Measurements from ENCODE around the gene MYH3.

Gene MYH3

DNA sequence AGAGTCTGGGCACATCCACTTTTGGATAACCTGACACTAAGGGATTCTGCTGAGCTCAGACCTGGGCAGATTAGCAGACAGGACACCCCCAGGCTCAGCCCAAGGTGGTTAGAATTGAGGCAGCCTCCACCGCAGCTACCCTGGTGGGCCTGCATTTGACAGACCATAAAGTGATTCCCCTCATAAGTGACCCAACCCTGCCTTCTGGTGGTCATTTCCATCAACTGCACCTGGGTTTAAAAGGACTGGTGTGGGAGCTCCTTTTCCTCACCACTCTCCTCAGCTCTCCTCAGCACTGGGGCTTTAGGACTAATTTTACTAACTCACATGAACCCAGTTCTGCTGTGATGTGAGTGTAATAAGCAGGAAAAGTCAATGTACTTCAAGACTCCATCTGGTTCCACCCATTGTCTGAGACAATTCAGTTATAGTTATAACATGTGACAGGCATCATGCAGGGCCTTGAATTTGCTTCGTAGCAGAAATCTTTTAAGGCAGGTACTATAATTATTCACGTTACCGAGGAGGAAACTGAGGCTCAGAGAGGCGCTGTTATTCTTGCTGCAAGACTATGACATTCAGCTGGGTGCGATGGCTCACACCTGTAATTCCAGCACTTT is 42.5 kb downstream of the MYH3 start:
- DNase-seq (ENCODE audit: low read depth in 1 of 2, low spot score in 1 of 2), result peak in 1 of 2 experiments; percentile 1
- Histone ChIP-seq H3K27ac (replicated peaks) (no peak overlapping the region), H3K4me3 (replicated peaks; ENCODE audit: insufficient read depth, low read length) (no peak overlapping the region), H3K27me3 (ENCODE audit: insufficient read depth, poor library complexity, severe bottlenecking) (no peaks in the 10 kb centered on the region)
- TF ChIP-seq POLR2AphosphoS5 (IDR thresholded peaks at IDR 0.05; ENCODE audit: low read depth) (no peak), SPI1 (IDR thresholded peaks at IDR 0.05; ENCODE audit: borderline replicate concordance, low read depth) (no peak), GABPA (IDR thresholded peaks at IDR 0.05; ENCODE audit: low read depth) (no peak)
- TF ChIP-seq, protein P1, sequence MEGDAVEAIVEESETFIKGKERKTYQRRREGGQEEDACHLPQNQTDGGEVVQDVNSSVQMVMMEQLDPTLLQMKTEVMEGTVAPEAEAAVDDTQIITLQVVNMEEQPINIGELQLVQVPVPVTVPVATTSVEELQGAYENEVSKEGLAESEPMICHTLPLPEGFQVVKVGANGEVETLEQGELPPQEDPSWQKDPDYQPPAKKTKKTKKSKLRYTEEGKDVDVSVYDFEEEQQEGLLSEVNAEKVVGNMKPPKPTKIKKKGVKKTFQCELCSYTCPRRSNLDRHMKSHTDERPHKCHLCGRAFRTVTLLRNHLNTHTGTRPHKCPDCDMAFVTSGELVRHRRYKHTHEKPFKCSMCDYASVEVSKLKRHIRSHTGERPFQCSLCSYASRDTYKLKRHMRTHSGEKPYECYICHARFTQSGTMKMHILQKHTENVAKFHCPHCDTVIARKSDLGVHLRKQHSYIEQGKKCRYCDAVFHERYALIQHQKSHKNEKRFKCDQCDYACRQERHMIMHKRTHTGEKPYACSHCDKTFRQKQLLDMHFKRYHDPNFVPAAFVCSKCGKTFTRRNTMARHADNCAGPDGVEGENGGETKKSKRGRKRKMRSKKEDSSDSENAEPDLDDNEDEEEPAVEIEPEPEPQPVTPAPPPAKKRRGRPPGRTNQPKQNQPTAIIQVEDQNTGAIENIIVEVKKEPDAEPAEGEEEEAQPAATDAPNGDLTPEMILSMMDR (IDR thresholded peaks at IDR 0.05; ENCODE audit: insufficient read depth, low read length), result peak; percentile 28
- TF ChIP-seq, protein P2, sequence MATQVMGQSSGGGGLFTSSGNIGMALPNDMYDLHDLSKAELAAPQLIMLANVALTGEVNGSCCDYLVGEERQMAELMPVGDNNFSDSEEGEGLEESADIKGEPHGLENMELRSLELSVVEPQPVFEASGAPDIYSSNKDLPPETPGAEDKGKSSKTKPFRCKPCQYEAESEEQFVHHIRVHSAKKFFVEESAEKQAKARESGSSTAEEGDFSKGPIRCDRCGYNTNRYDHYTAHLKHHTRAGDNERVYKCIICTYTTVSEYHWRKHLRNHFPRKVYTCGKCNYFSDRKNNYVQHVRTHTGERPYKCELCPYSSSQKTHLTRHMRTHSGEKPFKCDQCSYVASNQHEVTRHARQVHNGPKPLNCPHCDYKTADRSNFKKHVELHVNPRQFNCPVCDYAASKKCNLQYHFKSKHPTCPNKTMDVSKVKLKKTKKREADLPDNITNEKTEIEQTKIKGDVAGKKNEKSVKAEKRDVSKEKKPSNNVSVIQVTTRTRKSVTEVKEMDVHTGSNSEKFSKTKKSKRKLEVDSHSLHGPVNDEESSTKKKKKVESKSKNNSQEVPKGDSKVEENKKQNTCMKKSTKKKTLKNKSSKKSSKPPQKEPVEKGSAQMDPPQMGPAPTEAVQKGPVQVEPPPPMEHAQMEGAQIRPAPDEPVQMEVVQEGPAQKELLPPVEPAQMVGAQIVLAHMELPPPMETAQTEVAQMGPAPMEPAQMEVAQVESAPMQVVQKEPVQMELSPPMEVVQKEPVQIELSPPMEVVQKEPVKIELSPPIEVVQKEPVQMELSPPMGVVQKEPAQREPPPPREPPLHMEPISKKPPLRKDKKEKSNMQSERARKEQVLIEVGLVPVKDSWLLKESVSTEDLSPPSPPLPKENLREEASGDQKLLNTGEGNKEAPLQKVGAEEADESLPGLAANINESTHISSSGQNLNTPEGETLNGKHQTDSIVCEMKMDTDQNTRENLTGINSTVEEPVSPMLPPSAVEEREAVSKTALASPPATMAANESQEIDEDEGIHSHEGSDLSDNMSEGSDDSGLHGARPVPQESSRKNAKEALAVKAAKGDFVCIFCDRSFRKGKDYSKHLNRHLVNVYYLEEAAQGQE (IDR thresholded peaks at IDR 0.05; ENCODE audit: insufficient replicate concordance, low read depth), result no peak

DNA sequence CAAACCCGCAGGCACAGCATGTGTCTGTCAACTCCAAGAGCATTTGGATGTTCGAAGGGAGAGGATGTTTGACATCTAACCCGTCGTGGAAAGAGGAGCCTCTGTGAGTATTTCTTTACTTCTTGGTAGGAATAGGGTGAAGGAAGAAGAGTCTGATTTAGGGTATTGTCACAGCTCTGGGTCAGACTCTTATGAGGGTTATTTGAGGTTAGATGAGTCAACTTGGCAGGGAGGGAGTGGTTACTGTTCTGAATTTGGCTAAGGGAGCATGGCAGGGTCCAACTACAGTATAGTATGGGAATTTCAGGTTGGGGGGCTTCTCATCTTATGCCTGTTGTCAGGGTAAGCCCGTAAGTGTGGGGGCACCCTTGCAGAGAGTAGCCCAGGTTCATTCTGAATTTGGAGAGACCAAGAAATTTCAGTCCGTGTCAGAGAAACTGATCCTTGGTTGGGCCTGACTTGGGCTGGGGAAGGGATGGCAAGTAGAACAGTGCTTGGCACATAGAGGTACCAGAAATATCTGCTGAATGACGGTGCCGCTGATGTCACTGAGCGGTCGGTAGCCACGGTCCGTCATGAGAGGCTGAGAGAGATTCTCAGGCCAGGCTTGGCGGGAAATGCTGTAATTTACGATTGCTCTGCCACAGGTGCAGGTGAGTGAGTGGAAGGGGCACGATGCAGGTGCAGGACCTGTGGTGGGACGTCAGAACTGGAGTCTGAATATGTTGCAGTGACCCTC is 43.2 kb downstream of the MYH3 start:
- Histone ChIP-seq H3K27me3 (ENCODE audit: insufficient read depth, poor library complexity, severe bottlenecking) (no peaks in the 10 kb centered on the region), H3K4me3 (replicated peaks; ENCODE audit: insufficient read depth, low read length) (no peak overlapping the region), H3K27ac (replicated peaks) (no peak overlapping the region)
- TF ChIP-seq, protein P1 (IDR thresholded peaks at IDR 0.05; ENCODE audit: insufficient read depth, low read length), result no peak
- TF ChIP-seq, protein P2 (IDR thresholded peaks at IDR 0.05; ENCODE audit: insufficient replicate concordance, low read depth), result no peak
- TF ChIP-seq POLR2AphosphoS5 (IDR thresholded peaks at IDR 0.05; ENCODE audit: low read depth) (no peak), GABPA (IDR thresholded peaks at IDR 0.05; ENCODE audit: low read depth) (no peak), SPI1 (IDR thresholded peaks at IDR 0.05; ENCODE audit: borderline replicate concordance, low read depth) (no peak)
- no peak for DNase-seq (ENCODE audit: low read depth in 1 of 2, low spot score in 1 of 2)

DNA sequence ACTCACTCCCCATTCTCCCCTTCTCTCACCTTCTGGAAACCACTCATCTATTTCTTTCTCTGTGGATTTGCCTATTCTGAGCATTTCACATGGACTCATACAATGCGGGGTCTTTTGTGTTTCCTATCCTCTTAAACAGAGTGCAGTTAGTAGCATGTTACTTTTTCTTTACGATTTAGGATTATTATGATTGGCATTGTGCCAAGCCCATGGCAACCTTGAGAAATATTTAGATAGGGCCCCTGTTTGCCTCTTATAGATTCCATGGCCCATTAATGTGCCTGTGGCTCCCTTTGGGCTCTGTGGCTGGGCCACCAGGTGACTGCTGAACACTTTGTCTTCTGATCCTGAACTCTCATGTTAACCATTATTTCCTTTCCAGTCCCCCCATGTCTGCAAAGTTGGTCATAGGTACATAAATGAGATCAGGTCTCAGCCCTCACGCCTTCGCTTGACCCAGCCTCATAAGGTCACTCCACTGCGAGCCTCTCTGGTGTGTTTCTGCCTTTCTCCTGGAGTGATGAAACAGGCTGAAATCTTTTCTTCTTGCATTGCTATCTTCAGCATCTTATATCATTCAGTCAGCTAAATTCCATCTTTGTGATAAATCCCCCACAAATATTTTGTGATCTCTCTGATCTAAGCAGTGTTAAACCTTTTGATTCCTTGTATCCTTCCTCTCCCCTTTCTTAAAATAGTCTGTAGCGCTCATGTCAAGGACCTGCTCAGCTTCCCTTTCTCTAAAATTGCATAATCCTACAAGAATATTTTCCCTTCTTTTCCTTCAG is 44.0 kb downstream of the MYH3 start:
- no peak for DNase-seq (ENCODE audit: low read depth in 1 of 2, low spot score in 1 of 2)
- no peak for TF ChIP-seq GABPA (IDR thresholded peaks at IDR 0.05; ENCODE audit: low read depth)
- TF ChIP-seq POLR2AphosphoS5 (IDR thresholded peaks at IDR 0.05; ENCODE audit: low read depth), result no peak
- TF ChIP-seq, protein P2 (IDR thresholded peaks at IDR 0.05; ENCODE audit: insufficient replicate concordance, low read depth), result no peak
- TF ChIP-seq, protein P1 (IDR thresholded peaks at IDR 0.05; ENCODE audit: insufficient read depth, low read length), result no peak
- TF ChIP-seq SPI1 (IDR thresholded peaks at IDR 0.05; ENCODE audit: borderline replicate concordance, low read depth), result no peak
- Histone ChIP-seq H3K4me3 (replicated peaks; ENCODE audit: insufficient read depth, low read length) (no peak overlapping the region), H3K27me3 (ENCODE audit: insufficient read depth, poor library complexity, severe bottlenecking) (no peaks in the 10 kb centered on the region), H3K27ac (replicated peaks) (no peak overlapping the region)
